Neural cell (in vitro differentiated cells): Measurements from ENCODE around the gene DENND1A.
"Not testable (repeated sequence)": the region's sequence is repeated elsewhere in the genome, so short reads cannot be mapped to it uniquely, and the experiment has no call there.

Source experiments
- EP300 ChIP-seq: fragments of 450-650 bp; conservative IDR thresholded peaks from 2 replicates; pipeline ENCODE4 v1.6.1; 2014; ENCODE audit warnings: antibody characterized with exemption, mild to moderate bottlenecking, moderate library complexity; ENCODE audit not compliant: poor library complexity, severe bottlenecking
- EZH2 ChIP-seq: fragments of 200-600, 300-800 bp; shearing (Covaris generic), sonication (generic); IDR thresholded peaks from 2 replicates; pipeline ENCODE4 v1.6.1; 2014; ENCODE audit warnings: antibody characterized with exemption, low read length, borderline replicate concordance, mild to moderate bottlenecking; ENCODE audit not compliant: insufficient read depth, poor library complexity, severe bottlenecking
- POLR2AphosphoS5 ChIP-seq: IDR thresholded peaks from 2 replicates; pipeline ENCODE4 v1.6.1; 2012
- RAD21 ChIP-seq: fragments of 450-650 bp; conservative IDR thresholded peaks from 2 replicates; pipeline ENCODE4 v1.6.1; 2014; ENCODE audit warnings: antibody characterized with exemption, mild to moderate bottlenecking, moderate library complexity
- SMC3 ChIP-seq: fragments of 450-650 bp; conservative IDR thresholded peaks from 2 replicates; pipeline ENCODE4 v1.6.1; 2014; ENCODE audit warnings: antibody characterized with exemption, mild to moderate bottlenecking, moderate library complexity; ENCODE audit not compliant: poor library complexity
- TAF1 ChIP-seq: IDR thresholded peaks from 2 replicates; pipeline ENCODE4 v1.6.1; 2012; ENCODE audit warnings: low read depth
- TF ChIP-seq, protein P1 (sequence below): fragments of 450-650 bp; IDR thresholded peaks from 2 replicates; pipeline ENCODE4 v1.5.1; 2014; ENCODE audit warnings: antibody characterized with exemption, mild to moderate bottlenecking, moderate library complexity; ENCODE audit not compliant: poor library complexity, severe bottlenecking
- TF ChIP-seq, protein P2 (sequence below): IDR thresholded peaks from 2 replicates; pipeline ENCODE4 v1.6.1; 2012; ENCODE audit warnings: borderline replicate concordance

DNA sequence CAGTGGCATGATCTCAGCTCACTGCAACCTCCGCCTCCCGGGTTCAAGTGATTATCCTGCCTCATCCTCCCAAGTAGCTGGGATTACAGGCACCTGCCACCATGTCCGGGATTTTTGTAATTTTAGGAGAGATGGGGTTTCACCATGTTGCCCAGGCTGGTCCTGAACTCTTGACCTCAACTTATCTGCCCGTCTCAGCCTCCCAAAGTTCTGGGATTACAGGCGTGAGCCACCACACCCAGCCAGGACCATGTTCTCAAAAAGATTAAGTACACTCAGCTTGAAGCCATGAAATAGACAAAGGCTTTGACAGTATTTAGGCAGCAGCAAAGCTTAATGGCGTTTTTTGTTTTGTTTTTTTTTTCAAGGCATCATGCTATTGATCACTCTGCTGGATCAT lies 44.1 kb downstream of the DENND1A start:
- not testable (repeated sequence) for TF ChIP-seq RAD21, POLR2AphosphoS5, EZH2, SMC3, TAF1, EP300
- TF ChIP-seq, protein P1, sequence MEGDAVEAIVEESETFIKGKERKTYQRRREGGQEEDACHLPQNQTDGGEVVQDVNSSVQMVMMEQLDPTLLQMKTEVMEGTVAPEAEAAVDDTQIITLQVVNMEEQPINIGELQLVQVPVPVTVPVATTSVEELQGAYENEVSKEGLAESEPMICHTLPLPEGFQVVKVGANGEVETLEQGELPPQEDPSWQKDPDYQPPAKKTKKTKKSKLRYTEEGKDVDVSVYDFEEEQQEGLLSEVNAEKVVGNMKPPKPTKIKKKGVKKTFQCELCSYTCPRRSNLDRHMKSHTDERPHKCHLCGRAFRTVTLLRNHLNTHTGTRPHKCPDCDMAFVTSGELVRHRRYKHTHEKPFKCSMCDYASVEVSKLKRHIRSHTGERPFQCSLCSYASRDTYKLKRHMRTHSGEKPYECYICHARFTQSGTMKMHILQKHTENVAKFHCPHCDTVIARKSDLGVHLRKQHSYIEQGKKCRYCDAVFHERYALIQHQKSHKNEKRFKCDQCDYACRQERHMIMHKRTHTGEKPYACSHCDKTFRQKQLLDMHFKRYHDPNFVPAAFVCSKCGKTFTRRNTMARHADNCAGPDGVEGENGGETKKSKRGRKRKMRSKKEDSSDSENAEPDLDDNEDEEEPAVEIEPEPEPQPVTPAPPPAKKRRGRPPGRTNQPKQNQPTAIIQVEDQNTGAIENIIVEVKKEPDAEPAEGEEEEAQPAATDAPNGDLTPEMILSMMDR, result not testable (repeated sequence)
- TF ChIP-seq, protein P2, sequence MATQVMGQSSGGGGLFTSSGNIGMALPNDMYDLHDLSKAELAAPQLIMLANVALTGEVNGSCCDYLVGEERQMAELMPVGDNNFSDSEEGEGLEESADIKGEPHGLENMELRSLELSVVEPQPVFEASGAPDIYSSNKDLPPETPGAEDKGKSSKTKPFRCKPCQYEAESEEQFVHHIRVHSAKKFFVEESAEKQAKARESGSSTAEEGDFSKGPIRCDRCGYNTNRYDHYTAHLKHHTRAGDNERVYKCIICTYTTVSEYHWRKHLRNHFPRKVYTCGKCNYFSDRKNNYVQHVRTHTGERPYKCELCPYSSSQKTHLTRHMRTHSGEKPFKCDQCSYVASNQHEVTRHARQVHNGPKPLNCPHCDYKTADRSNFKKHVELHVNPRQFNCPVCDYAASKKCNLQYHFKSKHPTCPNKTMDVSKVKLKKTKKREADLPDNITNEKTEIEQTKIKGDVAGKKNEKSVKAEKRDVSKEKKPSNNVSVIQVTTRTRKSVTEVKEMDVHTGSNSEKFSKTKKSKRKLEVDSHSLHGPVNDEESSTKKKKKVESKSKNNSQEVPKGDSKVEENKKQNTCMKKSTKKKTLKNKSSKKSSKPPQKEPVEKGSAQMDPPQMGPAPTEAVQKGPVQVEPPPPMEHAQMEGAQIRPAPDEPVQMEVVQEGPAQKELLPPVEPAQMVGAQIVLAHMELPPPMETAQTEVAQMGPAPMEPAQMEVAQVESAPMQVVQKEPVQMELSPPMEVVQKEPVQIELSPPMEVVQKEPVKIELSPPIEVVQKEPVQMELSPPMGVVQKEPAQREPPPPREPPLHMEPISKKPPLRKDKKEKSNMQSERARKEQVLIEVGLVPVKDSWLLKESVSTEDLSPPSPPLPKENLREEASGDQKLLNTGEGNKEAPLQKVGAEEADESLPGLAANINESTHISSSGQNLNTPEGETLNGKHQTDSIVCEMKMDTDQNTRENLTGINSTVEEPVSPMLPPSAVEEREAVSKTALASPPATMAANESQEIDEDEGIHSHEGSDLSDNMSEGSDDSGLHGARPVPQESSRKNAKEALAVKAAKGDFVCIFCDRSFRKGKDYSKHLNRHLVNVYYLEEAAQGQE, result not testable (repeated sequence)
